Muscle layer of colon (tissue), 2 donors: ENCODE measurements around the gene ANKHD1.
A peak's percentile ranks its signal among the peaks of the same experiment; 100 is the strongest.
"Not testable (repeated sequence)": the region's sequence is repeated elsewhere in the genome, so short reads cannot be mapped to it uniquely, and the experiment has no call there.

Source experiments
- H3K27ac ChIP-seq: one replicate; pipeline ENCODE4 v1.7.0; 2013; ENCODE audit warnings: low read depth, mild to moderate bottlenecking, low read length, moderate library complexity
- H3K27me3 ChIP-seq, 2 donors: one replicate each; pipeline ENCODE4 v1.7.0; 2013; ENCODE audit warnings: low read length in 2 of 2, mild to moderate bottlenecking in 2 of 2; ENCODE audit not compliant: insufficient read depth in 2 of 2, control insufficient read depth in 1 of 2
- H3K36me3 ChIP-seq: one replicate; pipeline ENCODE4 v1.7.0; 2013; ENCODE audit warnings: mild to moderate bottlenecking, low read length; ENCODE audit not compliant: insufficient read depth
- H3K4me1 ChIP-seq: one replicate; pipeline ENCODE4 v1.7.0; 2013; ENCODE audit warnings: mild to moderate bottlenecking, low read length; ENCODE audit not compliant: insufficient read depth
- H3K4me3 ChIP-seq, 2 donors: one replicate each; pipeline ENCODE4 v1.7.0; 2013; ENCODE audit warnings: low read length in 2 of 2, low read depth in 1 of 2, mild to moderate bottlenecking in 1 of 2, moderate library complexity in 1 of 2
- H3K9ac ChIP-seq: one replicate; pipeline ENCODE4 v1.7.0; 2013; ENCODE audit warnings: low read length
- H3K9me3 ChIP-seq: one replicate; pipeline ENCODE4 v1.7.0; 2013; ENCODE audit warnings: mild to moderate bottlenecking, low read length
- donor health status: abdominal sarcoma.
- donor health status: Adenocarcinoma of cecum.

The ANKHD1 gene

GRCh38 chr5:140569197-140569596 lies 167.6 kb downstream of the ANKHD1 start:
- H3K27ac ChIP-seq: no peak overlapping the region
- peaks cover 30% of the 10 kb centered on the region for H3K4me1 ChIP-seq
- H3K4me3 ChIP-seq: no peak overlapping the region

GRCh38 chr5:140570058-140570457 lies 168.4 kb downstream of the ANKHD1 start:
- Histone ChIP-seq H3K27me3 (no peaks in the 10 kb centered on the region), H3K36me3 (peaks cover 37% of the 10 kb centered on the region), H3K4me3 (no peak overlapping the region), H3K4me1 (peaks cover 27% of the 10 kb centered on the region), H3K9me3 (no peaks in the 10 kb centered on the region), H3K27ac (no peak overlapping the region), H3K9ac (no peak overlapping the region)

More at GRCh38 chr5:140569197-140569596, 167.6 kb downstream of the ANKHD1 start:
- Histone ChIP-seq H3K27me3 (no peaks in the 10 kb centered on the region), H3K9me3 (no peaks in the 10 kb centered on the region), H3K36me3 (peaks cover 37% of the 10 kb centered on the region), H3K9ac (peak overlapping the region; percentile 11)

GRCh38 chr5:140570488-140570887 lies 168.9 kb downstream of the ANKHD1 start:
- Histone ChIP-seq H3K9me3 (no peaks in the 10 kb centered on the region), H3K36me3 (peaks cover 37% of the 10 kb centered on the region), H3K27me3 (no peaks in the 10 kb centered on the region), H3K4me3 (no peak overlapping the region), H3K9ac (no peak overlapping the region), H3K4me1 (peaks cover 23% of the 10 kb centered on the region), H3K27ac (no peak overlapping the region)

GRCh38 chr5:140571105-140571504 lies 169.5 kb downstream of the ANKHD1 start:
- H3K27ac ChIP-seq: peak overlapping the region; percentile 24
- H3K4me1 ChIP-seq: peaks cover 17% of the 10 kb centered on the region
- H3K9me3 ChIP-seq: no peaks in the 10 kb centered on the region
- H3K9ac ChIP-seq: no peak overlapping the region
- no peak overlapping the region for H3K4me3 ChIP-seq
- peaks cover 34% of the 10 kb centered on the region for H3K36me3 ChIP-seq
- H3K27me3 ChIP-seq: no peaks in the 10 kb centered on the region

GRCh38 chr5:140573683-140574082 lies 172.1 kb downstream of the ANKHD1 start:
- Histone ChIP-seq H3K9me3 (no peaks in the 10 kb centered on the region), H3K9ac (no peak overlapping the region), H3K27me3 (no peaks in the 10 kb centered on the region), H3K36me3 (peaks cover 9% of the 10 kb centered on the region), H3K4me1 (no peaks in the 10 kb centered on the region), H3K4me3 (no peak overlapping the region), H3K27ac (no peak overlapping the region)

GRCh38 chr5:140574165-140574564 lies 172.5 kb downstream of the ANKHD1 start:
- Histone ChIP-seq H3K9ac (no peak overlapping the region), H3K4me3 (no peak overlapping the region), H3K4me1 (no peaks in the 10 kb centered on the region), H3K27me3 (no peaks in the 10 kb centered on the region), H3K27ac (no peak overlapping the region), H3K9me3 (no peaks in the 10 kb centered on the region), H3K36me3 (peaks cover 9% of the 10 kb centered on the region)

- Histone ChIP-seq H3K4me1 (no peaks in the 10 kb centered on the region), H3K9me3 (no peaks in the 10 kb centered on the region), H3K27me3 (no peaks in the 10 kb centered on the region), H3K27ac (no peak overlapping the region), H3K4me3 (no peak overlapping the region), H3K9ac (no peak overlapping the region), H3K36me3 (peaks cover 5% of the 10 kb centered on the region)
Measured at GRCh38 chr5:140575309-140575708, 173.7 kb downstream of the ANKHD1 start.

- no peaks in the 10 kb centered on the region for H3K9me3 ChIP-seq
Measured at GRCh38 chr5:140576776-140577201, 175.2 kb downstream of the ANKHD1 start.

GRCh38 chr5:140579188-140579747 lies 177.6 kb downstream of the ANKHD1 start:
- not testable (repeated sequence) for H3K27me3 ChIP-seq, H3K4me1 ChIP-seq, H3K9me3 ChIP-seq, H3K4me3 ChIP-seq, H3K9ac ChIP-seq, H3K27ac ChIP-seq, H3K36me3 ChIP-seq

More at GRCh38 chr5:140576776-140577201, 175.2 kb downstream of the ANKHD1 start:
- Histone ChIP-seq H3K36me3 (no peaks in the 10 kb centered on the region), H3K27me3 (no peaks in the 10 kb centered on the region), H3K4me1 (no peaks in the 10 kb centered on the region), H3K4me3 (no peak overlapping the region), H3K27ac (no peak overlapping the region), H3K9ac (no peak overlapping the region)

- H3K36me3 ChIP-seq: no peaks in the 10 kb centered on the region
- H3K9me3 ChIP-seq: no peaks in the 10 kb centered on the region
- H3K27me3 ChIP-seq: no peaks in the 10 kb centered on the region
- H3K4me3 ChIP-seq: no peak overlapping the region
- no peak overlapping the region for H3K27ac ChIP-seq
- H3K9ac ChIP-seq: no peak overlapping the region
- H3K4me1 ChIP-seq: no peaks in the 10 kb centered on the region
Measured at GRCh38 chr5:140587495-140587894, 185.9 kb downstream of the ANKHD1 start.

GRCh38 chr5:140588311-140589070 lies 186.9 kb downstream of the ANKHD1 start:
- Histone ChIP-seq H3K36me3 (no peaks in the 10 kb centered on the region), H3K27me3 (no peaks in the 10 kb centered on the region), H3K27ac (no peak overlapping the region), H3K9ac (no peak overlapping the region), H3K4me1 (no peaks in the 10 kb centered on the region), H3K4me3 (no peak overlapping the region), H3K9me3 (no peaks in the 10 kb centered on the region)
